Testis (tissue), 2 donors: ENCODE results near the gene SORL1-AS1.

Source experiments
- DNase-seq: peaks from one replicate; pipeline ENCODE4 v3.0.0-alpha.2; 2019
- H3K27ac ChIP-seq, 2 donors: fragments of 200-600 bp; sonication (generic); one replicate each; pipeline ENCODE4 v1.5.1; 2019
- H3K27me3 ChIP-seq: fragments of 200-600 bp; sonication (generic); one replicate; pipeline ENCODE4 v1.5.1; 2019
- H3K36me3 ChIP-seq: fragments of 200-600 bp; sonication (generic); one replicate; pipeline ENCODE4 v1.5.1; 2017; ENCODE audit warnings: low read depth; ENCODE audit errors: missing control alignments
- H3K4me1 ChIP-seq: fragments of 200-600 bp; sonication (generic); one replicate; pipeline ENCODE4 v1.5.1; 2019
- H3K4me3 ChIP-seq, 2 donors: fragments of 200-600 bp; sonication (generic); one replicate each; pipeline ENCODE4 v1.5.1; 2017 to 2019
- H3K9me3 ChIP-seq: fragments of 200-600 bp; sonication (generic); one replicate; pipeline ENCODE4 v1.5.1; 2017
- CTCF ChIP-seq, 3 experiments: fragments of 450-650 bp in 2 of 3; fragments of 200-600 bp in 1 of 3; sonication (generic) in 1 of 3; IDR thresholded peaks; one replicate each; pipeline ENCODE4 v1.5.1; 2016 to 2019; ENCODE audit warnings: antibody characterized with exemption in 3 of 3, mild to moderate bottlenecking in 2 of 3, moderate library complexity in 1 of 3
- POLR2A ChIP-seq: fragments of 450-650 bp; IDR thresholded peaks from one replicate; pipeline ENCODE4 v1.6.1; 2017; ENCODE audit warnings: antibody characterized with exemption, mild to moderate bottlenecking, moderate library complexity
- WGBS, 2 donors: methylation state at CpG; one replicate each; pipeline ENCODE4 v1.1.5; 2018; 5-methylcytosine and 5-hydroxymethylcytosine counted together
- intact Hi-C: fragments of 100-400 bp; cut with DNase I; formaldehyde crosslinking; loops from one replicate; pipeline ENCODE4 v1.15.1; 2023; ENCODE audit warnings: low total_unique reads

The SORL1-AS1 gene

GRCh38 chr11:121429556-121429955 is 23.2 kb downstream of the SORL1-AS1 start:
- H3K27me3 ChIP-seq: no peaks in the 10 kb centered on the region
- intact Hi-C loops: no loop called here
- no peak for DNase-seq
- TF ChIP-seq CTCF (IDR thresholded peaks at IDR 0.05) (no peak), POLR2A (no peak)
- H3K27ac ChIP-seq: no peak overlapping the region
- H3K4me1 ChIP-seq: peaks cover 13% of the 10 kb centered on the region
- WGBS, 2 donors: 30 to 39% methylated on average over 3 of the region's 3 CpGs
- H3K4me3 ChIP-seq: no peak overlapping the region
- no peaks in the 10 kb centered on the region for H3K9me3 ChIP-seq
- no peaks in the 10 kb centered on the region for H3K36me3 ChIP-seq

GRCh38 chr11:121427400-121427744 is 25.4 kb downstream of the SORL1-AS1 start:
- Histone ChIP-seq H3K4me3 (peak overlapping the region; percentile 29 to 40), H3K36me3 (no peaks in the 10 kb centered on the region), H3K27me3 (no peaks in the 10 kb centered on the region), H3K4me1 (peaks cover 13% of the 10 kb centered on the region), H3K27ac (peak overlapping the region in 1 of 2 donors; percentile 74), H3K9me3 (no peaks in the 10 kb centered on the region)
- WGBS, 2 donors: 11% methylated on average over 8 of the region's 8 CpGs
- intact Hi-C loops: no loop called here
- TF ChIP-seq POLR2A (no peak), CTCF (IDR thresholded peaks at IDR 0.05) (no peak)
- DNase-seq: no peak

GRCh38 chr11:121426476-121427399 is 26.0 kb downstream of the SORL1-AS1 start:
- Histone ChIP-seq H3K27ac (peak overlapping the region in 1 of 2 donors; percentile 74), H3K36me3 (no peaks in the 10 kb centered on the region), H3K4me1 (peaks cover 13% of the 10 kb centered on the region), H3K9me3 (no peaks in the 10 kb centered on the region), H3K4me3 (peak overlapping the region; percentile 29 to 40), H3K27me3 (no peaks in the 10 kb centered on the region)
- TF ChIP-seq CTCF (IDR thresholded peaks at IDR 0.05) (no peak), POLR2A (no peak)
- intact Hi-C loops: no loop called here
- 5 to 13% methylated on average over 25 to 45 of the region's 48 CpGs for WGBS, 2 donors
- peak; percentile 80 for DNase-seq

GRCh38 chr11:121425828-121426227 is 26.9 kb downstream of the SORL1-AS1 start:
- H3K36me3 ChIP-seq: no peaks in the 10 kb centered on the region
- no peak overlapping the region for H3K4me3 ChIP-seq
- no peaks in the 10 kb centered on the region for H3K9me3 ChIP-seq
- H3K27ac ChIP-seq: peak overlapping the region in 1 of 2 donors; percentile 74
- intact Hi-C loops: no loop called here
- no peak for DNase-seq
- TF ChIP-seq CTCF (IDR thresholded peaks at IDR 0.05) (no peak), POLR2A (no peak)
- peaks cover 13% of the 10 kb centered on the region for H3K4me1 ChIP-seq
- no peaks in the 10 kb centered on the region for H3K27me3 ChIP-seq
- 91 to 93% methylated on average over 5 of the region's 5 CpGs for WGBS, 2 donors

GRCh38 chr11:121422675-121423074 is 30.1 kb downstream of the SORL1-AS1 start:
- DNase-seq: no peak
- Histone ChIP-seq H3K4me1 (peaks cover 13% of the 10 kb centered on the region), H3K27ac (no peak overlapping the region), H3K9me3 (no peaks in the 10 kb centered on the region), H3K36me3 (no peaks in the 10 kb centered on the region), H3K4me3 (no peak overlapping the region), H3K27me3 (no peaks in the 10 kb centered on the region)
- TF ChIP-seq CTCF (IDR thresholded peaks at IDR 0.05): no peak
- no peak for TF ChIP-seq POLR2A
- intact Hi-C loops: no loop called here
- 68 to 75% methylated on average over 4 of the region's 4 CpGs for WGBS, 2 donors
